HG03378 (cell line): ENCODE results near the gene POU6F2.
"Not testable (repeated sequence)": the region's sequence is repeated elsewhere in the genome, so short reads cannot be mapped to it uniquely, and the experiment has no call there.

Experiments used
- ATAC-seq: cut with Tn5 transposase; IDR thresholded peaks from one replicate; pipeline ENCODE4 v1.9.1; 2021; ENCODE audit warnings: mild to moderate bottlenecking, moderate library complexity; ENCODE audit not compliant: unreplicated experiment

POU6F2 gene

DNA sequence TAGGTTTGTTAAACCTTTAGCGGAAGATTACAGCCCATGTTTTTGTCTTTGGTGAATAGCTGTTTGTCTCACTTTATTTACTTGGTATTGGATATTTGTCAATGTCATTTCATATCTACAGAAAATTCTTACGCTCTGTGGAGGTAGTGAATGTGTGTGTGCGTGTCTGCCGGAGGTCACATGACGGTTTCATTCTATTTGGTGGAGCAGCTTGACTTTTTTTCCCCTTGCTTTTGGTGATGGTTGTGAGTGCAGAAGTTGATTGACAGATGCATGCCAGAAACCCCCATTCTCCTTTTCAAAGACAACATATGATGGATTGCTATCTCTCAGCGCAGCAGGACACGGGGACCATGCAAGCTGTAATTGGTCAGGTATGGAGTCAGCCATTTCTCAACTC, at the start of gene POU6F2:
Gene POU6F2, plus strand, starts transcription at position 225 of the 400 bp plus-strand sequence. Its CDS starts 45 bp downstream, at position 270.
- no peak for ATAC-seq

DNA sequence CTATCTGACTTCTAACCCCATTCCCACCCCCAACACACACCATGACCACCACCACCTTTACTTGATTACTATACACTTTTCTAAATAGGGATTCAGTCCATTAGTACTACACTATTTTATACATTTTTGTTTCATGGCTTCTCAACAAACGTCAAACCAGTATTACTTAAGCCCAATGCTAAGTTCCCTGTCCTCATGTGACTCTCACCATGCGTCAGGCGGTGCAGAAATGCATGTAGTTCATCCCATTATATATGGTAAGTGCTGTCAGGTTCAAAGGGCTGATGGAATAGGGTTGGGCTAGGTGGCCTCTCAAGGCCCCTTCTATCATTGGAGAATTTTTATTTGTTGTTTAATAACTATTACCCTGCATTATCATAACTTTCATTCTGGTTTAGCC, 49.2 kb upstream of the POU6F2 start:
- ATAC-seq: no peak

GRCh38 chr7:38929460-38930171, 48.1 kb upstream of the POU6F2 start:
- no peak for ATAC-seq

DNA sequence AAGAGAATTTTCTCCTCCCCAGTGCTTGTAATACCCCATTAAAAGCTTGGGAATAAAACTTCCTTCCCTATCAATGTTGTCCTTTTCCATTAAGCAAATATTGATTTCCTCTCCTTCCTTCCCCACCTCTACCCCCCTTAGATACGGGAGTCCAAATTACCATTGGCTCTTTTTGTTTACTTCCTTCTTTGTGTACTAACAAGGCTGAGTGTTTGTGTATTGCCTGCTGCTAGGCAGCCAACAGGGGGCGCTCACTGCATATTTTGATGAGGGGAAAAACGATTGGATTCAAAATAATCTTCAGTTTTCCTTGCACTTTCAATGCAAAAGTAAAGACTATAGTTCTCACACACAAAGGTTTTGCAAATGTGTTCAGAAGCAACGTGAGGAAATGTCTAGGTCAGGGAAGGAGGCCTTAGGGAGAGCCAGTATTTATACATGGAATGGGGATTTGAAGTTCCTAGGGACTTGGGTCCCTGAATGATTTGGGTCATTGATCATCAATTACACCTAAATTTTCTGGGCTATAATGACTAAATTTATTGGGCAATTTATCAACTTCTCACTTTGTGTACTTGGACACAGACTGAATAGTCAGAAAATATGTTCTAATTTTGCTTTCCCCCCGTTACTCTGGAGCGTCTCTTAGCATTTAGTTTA, 45.1 kb upstream of the POU6F2 start:
- ATAC-seq: peak; percentile 75

DNA sequence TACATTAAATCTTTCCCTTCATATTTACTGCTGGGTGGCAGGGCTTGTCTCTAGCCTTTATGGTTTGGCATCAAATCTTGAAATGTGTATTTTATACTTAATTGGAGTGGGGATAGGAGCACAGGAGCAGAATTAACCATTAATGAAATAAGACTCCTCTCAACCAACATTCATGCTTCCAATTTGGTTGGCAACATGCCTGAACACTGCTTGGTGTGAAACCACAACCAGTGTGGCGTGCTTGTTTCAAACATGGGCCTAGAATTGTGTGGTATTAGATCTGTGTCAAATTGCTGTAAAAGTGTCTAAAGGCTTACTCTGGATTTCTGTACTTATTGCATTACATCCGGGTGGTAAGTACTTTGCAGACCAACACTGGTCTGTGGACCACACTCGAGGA, 43.7 kb upstream of the POU6F2 start:
- ATAC-seq: no peak

GRCh38 chr7:38934536-38934935, 43.2 kb upstream of the POU6F2 start:
- ATAC-seq: no peak

GRCh38 chr7:38936641-38937040, 41.1 kb upstream of the POU6F2 start:
- no peak for ATAC-seq

GRCh38 chr7:38938001-38938485, 39.7 kb upstream of the POU6F2 start:
- ATAC-seq: no peak

DNA sequence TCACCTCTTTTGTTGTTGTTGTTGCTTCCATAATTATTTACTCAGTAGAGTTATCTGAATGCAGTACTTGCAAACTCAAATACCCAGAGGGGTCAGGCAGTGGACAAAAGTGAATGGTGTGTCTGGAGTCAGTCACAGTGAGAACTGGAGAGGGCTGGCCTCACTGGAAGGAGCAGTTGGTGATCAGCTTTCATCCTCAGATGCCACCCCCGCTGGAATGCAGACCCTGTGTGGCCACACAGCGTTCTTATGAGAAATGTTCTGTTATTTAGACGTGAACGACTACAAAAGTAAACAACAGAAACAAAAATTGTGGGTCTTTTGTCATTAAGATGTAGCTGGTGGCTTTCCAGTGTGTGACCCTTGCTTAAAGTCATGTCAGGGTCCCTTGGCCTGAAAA, 39.1 kb upstream of the POU6F2 start:
- ATAC-seq: no peak

DNA sequence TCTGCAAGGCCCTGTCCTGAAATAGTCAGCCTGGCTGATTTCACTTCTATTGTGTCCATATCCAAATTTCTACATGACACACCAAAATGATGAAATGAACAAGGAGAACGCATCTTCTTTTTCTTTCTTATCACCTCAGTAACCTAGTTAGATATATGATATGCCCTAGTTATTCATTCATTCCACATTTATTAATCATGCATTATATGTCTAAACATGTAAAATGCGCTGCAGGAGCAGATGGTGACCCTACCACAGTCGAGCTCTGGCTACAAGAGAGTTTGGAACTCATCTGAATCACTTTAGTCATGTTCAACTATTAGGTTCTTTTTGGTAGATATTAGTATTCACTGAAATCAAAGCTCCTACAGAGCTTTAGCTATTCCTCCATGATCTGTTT, 36.9 kb upstream of the POU6F2 start:
- no peak for ATAC-seq

DNA sequence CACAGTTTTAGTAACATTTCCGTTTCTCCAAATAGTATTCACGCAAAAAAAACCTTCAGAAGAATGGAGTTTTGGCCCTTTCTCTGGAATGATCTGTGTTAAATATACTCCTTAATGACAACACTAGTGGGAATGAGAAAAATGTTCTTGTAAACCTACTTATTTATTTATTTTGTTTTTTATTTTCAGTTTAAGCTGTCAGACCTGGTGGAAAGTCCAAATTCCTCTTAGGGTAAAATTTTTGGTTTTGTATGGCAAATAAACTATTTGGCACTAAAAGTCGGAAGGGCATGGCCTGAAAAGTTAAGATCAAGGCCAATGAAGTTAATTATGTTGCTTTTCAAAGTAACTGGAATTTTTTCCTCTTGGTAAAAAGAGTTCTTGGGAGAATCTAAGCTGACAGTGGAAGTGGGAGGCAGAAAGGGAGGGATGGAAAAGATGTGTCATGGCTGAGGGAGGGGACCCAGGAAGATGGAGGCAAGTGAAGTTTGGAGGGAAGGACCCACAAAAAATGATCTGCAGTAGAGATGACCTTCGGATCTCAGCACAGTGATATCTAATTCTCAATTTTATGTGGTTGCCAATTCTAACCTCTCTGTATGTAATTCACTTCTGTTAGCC, 35.2 kb upstream of the POU6F2 start:
- ATAC-seq: no peak

DNA sequence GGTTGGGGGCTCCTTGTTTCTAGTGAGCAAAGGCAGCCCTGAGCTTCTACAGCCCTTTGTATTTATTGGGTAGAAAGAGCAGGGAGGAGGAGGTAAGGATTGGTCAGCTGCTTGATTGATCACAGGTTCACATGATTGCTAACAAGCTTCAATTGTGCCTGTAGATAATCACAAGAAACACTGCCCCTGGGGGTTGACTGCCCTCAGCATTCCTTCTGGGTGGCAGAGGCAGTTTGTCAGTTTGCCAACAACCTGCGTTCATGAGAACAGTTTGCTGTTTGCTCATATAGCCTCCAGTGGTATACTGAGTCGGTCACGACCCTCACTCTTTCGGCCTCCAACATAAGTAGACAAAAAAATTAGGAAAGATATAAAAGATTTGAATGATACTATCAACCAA, 30.2 kb upstream of the POU6F2 start:
- not testable (repeated sequence) for ATAC-seq

DNA sequence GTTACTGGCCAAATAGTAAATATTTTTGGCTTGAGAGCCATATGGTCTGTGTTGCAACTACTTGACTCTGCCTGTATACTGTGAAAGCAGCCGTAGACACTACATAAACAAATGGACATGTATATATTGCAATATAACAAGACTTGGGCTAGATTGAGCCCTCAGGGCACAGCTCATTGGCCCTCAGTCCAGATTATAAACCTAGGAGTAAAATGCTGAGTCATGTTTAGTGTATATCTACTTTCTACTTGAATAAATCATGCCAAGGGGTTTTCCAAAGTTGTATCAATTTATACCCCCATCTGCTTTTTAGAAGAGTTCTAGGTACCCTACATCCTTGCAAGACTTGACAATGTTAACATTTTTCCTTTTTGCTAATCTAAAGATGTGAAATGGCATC, 27.4 kb upstream of the POU6F2 start:
- no peak for ATAC-seq

- no peak for ATAC-seq
Observed at GRCh38 chr7:38951213-38951612, 26.5 kb upstream of the POU6F2 start.

DNA sequence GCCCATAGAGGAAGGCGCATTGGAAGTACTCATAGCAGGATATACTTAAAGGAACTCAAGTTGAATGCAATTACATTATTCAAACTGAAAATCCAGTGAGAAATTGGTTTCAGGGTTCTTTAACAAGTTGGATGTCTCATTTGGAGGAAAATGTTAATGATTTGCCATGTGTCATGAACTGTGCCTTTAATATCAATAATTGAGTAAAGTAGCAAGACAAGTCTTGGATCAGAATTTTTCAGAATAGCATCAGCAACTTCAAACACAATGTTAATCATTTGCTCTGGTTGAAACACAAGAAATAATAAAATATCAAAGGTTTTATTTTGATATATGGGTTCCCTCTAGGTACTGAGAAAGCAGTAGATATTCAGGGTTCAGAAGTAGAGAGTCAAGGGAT, 24.5 kb upstream of the POU6F2 start:
- no peak for ATAC-seq

GRCh38 chr7:38953971-38954370, 23.7 kb upstream of the POU6F2 start:
- no peak for ATAC-seq

- ATAC-seq: no peak
Observed at GRCh38 chr7:38955892-38956291, 21.8 kb upstream of the POU6F2 start.

DNA sequence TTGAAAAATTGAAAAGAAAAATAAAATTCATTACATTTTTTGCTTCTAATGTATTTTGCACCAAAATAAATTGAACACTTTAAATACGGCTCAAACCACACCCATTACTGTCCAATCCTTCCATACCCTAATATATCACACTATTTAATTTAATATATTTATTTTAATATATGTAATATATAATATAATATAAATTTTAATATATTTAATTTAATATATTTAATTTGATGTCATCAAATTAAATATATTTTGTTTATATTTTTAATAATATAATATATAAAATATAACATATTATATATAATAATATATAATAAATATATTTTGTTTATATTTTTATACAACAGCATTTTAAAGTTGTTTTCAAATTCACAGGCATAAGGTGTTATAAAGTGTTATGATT, 15.7 kb upstream of the POU6F2 start:
- ATAC-seq: no peak

DNA sequence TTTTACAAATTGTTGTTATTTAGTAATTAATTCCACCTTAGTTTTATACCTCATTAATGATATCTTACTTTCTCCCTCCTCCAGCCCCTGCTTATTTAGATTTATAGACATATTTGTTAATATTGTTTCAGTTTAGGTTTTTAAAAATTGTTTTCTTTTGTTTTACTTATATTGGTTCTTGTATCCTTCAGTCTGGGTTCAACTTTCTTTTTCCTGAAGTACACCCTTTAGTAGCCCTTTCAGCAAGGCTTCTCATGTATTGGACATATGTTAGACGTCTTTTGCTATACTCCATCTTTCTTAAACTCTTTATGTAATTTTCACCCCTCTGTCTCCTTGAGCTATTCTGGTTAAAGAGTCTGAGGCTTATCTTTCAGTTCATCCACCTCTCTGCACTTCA, 12.8 kb upstream of the POU6F2 start:
- no peak for ATAC-seq

DNA sequence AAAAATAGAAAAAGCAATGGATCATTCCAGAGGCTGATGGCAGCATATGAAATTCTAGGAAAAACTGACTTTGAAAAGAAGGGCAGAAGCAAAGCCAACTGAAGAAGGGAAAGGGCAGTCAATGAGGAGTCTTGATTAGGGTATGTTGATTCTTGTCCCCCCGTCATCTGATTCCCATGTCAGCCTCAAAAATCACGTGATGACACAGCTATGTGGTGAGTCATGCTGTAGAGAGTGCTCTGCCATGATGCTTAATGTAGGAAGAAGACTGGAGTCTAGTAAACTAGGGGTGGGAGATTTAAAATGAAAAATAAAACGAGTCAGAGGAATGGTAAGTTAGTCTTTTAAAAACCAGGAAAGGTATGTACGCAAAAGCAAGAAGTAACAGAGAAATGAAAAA, 3.9 kb upstream of the POU6F2 start:
- no peak for ATAC-seq

DNA sequence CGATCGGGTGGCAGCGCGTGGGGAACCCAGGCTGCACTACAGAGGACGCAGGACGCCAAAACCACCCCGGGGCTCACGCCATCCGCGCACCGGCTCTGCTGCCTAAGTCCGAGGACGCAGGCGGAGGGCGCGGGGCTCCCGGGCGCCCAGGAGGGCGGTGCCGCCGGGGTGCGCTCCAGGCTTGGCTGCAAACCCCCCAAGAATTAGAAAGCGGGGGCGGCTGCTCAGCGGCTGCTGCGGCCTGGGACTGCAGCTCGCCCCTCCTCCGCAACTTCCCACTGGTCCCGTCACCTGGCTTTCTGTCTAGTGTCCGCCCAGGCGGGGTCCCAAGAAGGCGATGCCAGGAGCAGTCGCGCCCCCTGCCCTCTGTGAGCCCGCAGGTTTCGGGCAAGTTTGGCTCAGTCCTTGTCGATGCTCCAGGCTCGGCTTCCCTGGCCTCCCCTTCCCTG, 1.7 kb upstream of the POU6F2 start:
- ATAC-seq: no peak

DNA sequence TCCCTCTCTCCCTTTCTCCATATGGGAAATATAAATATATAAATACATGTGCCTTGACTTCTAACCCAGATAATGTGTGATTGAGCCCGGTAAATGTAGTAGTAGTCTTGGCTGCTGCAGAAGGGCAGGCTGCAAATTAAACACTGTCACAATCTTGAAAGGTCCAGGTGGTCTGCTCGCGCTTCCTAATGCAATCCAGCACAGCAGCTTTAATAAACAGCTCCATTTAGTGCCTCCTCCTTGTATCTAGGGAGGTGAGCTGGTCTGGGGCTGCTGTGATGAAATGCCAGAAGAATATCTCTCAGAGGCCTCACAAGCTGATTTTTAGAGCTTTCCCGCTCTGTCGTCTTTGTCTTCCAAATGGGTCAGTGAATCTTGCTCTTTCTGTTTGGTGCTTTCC, 782 bp downstream of the POU6F2 start:
- ATAC-seq: no peak
